BE2C (cell line): ENCODE data around the gene ELFN1.

Source experiments
- DNase-seq: peaks from one replicate; pipeline ENCODE4 v3.0.0-alpha.2; 2020
- H3K27me3 ChIP-seq: fragments of 250-450 bp; sonication (Bioruptor Pico); 2 replicates; pipeline ENCODE4 v1.5.1; 2020; ENCODE audit warnings: mild to moderate bottlenecking
- H3K36me3 ChIP-seq: fragments of 250-450 bp; sonication (Bioruptor Pico); 2 replicates; pipeline ENCODE4 v1.5.1; 2020; ENCODE audit warnings: mild to moderate bottlenecking
- H3K4me1 ChIP-seq: fragments of 250-450 bp; sonication (Bioruptor Pico); 2 replicates; pipeline ENCODE4 v1.5.1; 2020
- H3K4me3 ChIP-seq: 2 replicates; pipeline ENCODE4 v1.5.1; 2011; ENCODE audit warnings: low read depth, low read length
- H3K9me3 ChIP-seq: fragments of 250-450 bp; sonication (Bioruptor Pico); 2 replicates; pipeline ENCODE4 v1.5.1; 2020
- CTCF ChIP-seq: IDR thresholded peaks from 2 replicates; pipeline ENCODE4 v1.5.1; 2012; ENCODE audit warnings: mild to moderate bottlenecking, low read depth, low read length

The ELFN1 gene

GRCh38 chr7:1696671-1697498 lies 26.8 kb downstream of the ELFN1 start:
- no peak overlapping the region for H3K4me3 ChIP-seq
- H3K36me3 ChIP-seq: no peaks in the 10 kb centered on the region
- no peaks in the 10 kb centered on the region for H3K9me3 ChIP-seq
- DNase-seq: no peak
- no peaks in the 10 kb centered on the region for H3K27me3 ChIP-seq
- peaks cover 8% of the 10 kb centered on the region; the same call in 1 of the 2 replicates for H3K4me1 ChIP-seq
- no peak for TF ChIP-seq CTCF

- no peaks in the 10 kb centered on the region for H3K9me3 ChIP-seq
- peaks cover 8% of the 10 kb centered on the region; the same call in 1 of the 2 replicates for H3K4me1 ChIP-seq
- H3K27me3 ChIP-seq: no peaks in the 10 kb centered on the region
- DNase-seq: no peak
- no peak overlapping the region for H3K4me3 ChIP-seq
- no peak for TF ChIP-seq CTCF
- no peaks in the 10 kb centered on the region for H3K36me3 ChIP-seq
Measured at GRCh38 chr7:1697499-1698125, 27.5 kb downstream of the ELFN1 start.

- no peaks in the 10 kb centered on the region for H3K9me3 ChIP-seq
- no peak for TF ChIP-seq CTCF
- H3K27me3 ChIP-seq: no peaks in the 10 kb centered on the region
- peaks cover 8% of the 10 kb centered on the region; the same call in 1 of the 2 replicates for H3K4me1 ChIP-seq
- no peak for DNase-seq
- H3K36me3 ChIP-seq: no peaks in the 10 kb centered on the region
- no peak overlapping the region for H3K4me3 ChIP-seq
Measured at GRCh38 chr7:1698201-1698600, 28.1 kb downstream of the ELFN1 start.

GRCh38 chr7:1698951-1699350 lies 28.9 kb downstream of the ELFN1 start:
- Histone ChIP-seq H3K4me1 (peaks cover 4% of the 10 kb centered on the region; the same call in 1 of the 2 replicates), H3K27me3 (no peaks in the 10 kb centered on the region), H3K4me3 (no peak overlapping the region), H3K36me3 (no peaks in the 10 kb centered on the region), H3K9me3 (no peaks in the 10 kb centered on the region)
- TF ChIP-seq CTCF: no peak
- no peak for DNase-seq

GRCh38 chr7:1700086-1700485 lies 30.0 kb downstream of the ELFN1 start:
- DNase-seq: no peak
- H3K36me3 ChIP-seq: no peaks in the 10 kb centered on the region
- H3K27me3 ChIP-seq: no peaks in the 10 kb centered on the region
- no peak for TF ChIP-seq CTCF
- no peak overlapping the region for H3K4me3 ChIP-seq
- no peaks in the 10 kb centered on the region for H3K9me3 ChIP-seq
- no peaks in the 10 kb centered on the region for H3K4me1 ChIP-seq
